ENCODE data around the gene LMNTD1. TPM values are rescaled to one million over a fixed set of nuclear protein-coding genes. Genes with fewer than 3 reads are reported as not detected.

LMNTD1 gene
- total and polyA plus RNA-seq, 2 experiments from 2014 or later, result not detected

DNA sequence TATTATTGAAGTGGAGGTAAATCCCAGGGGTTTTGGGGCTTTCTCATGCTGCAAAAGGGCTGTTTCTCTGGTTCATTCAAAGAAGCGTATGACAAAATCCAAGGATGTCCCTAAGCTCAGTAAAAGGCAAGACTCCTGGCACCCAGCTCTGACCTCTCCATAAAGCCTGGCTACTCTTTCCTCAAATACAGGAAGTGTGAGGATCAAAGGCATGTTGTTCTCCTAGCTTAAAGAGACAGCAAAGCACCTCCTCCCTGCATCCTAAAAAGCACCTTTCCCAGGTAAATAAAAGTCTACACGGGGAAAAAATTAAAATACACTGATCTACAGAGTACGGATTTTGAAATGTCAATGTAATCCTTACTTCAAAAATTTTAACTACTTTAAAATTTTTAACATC is 118.6 kb downstream of the LMNTD1 start (continued):
- TF ChIP-seq, protein P1, sequence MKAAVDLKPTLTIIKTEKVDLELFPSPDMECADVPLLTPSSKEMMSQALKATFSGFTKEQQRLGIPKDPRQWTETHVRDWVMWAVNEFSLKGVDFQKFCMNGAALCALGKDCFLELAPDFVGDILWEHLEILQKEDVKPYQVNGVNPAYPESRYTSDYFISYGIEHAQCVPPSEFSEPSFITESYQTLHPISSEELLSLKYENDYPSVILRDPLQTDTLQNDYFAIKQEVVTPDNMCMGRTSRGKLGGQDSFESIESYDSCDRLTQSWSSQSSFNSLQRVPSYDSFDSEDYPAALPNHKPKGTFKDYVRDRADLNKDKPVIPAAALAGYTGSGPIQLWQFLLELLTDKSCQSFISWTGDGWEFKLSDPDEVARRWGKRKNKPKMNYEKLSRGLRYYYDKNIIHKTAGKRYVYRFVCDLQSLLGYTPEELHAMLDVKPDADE (IDR thresholded peaks at IDR 0.05), result no peak
- TF ChIP-seq STAT1 (IDR thresholded peaks at IDR 0.05; ENCODE audit: unreplicated experiment), result no peak
- TF ChIP-seq EZH2 (IDR thresholded peaks at IDR 0.05; ENCODE audit: low read depth, unreplicated experiment), result no peak
- TF ChIP-seq ZNF114 (CRISPR knock-in tag; IDR thresholded peaks at IDR 0.05), result no peak
- no peak for TF ChIP-seq JUNB (IDR thresholded peaks at IDR 0.05; ENCODE audit: unreplicated experiment)
- no peak for TF ChIP-seq EZH2phosphoT487 (IDR thresholded peaks at IDR 0.05; ENCODE audit: unreplicated experiment)
- TF ChIP-seq POLR2AphosphoS5 (IDR thresholded peaks at IDR 0.05; ENCODE audit: low read depth), result no peak
- TF ChIP-seq CREB1 (CRISPR knock-in tag; IDR thresholded peaks at IDR 0.05; ENCODE audit: low read depth), result no peak
- TF ChIP-seq NANOG (IDR thresholded peaks at IDR 0.05; ENCODE audit: borderline replicate concordance), result no peak
- TF ChIP-seq ZNF331 (CRISPR knock-in tag; IDR thresholded peaks at IDR 0.05; ENCODE audit: low read depth), result no peak

DNA sequence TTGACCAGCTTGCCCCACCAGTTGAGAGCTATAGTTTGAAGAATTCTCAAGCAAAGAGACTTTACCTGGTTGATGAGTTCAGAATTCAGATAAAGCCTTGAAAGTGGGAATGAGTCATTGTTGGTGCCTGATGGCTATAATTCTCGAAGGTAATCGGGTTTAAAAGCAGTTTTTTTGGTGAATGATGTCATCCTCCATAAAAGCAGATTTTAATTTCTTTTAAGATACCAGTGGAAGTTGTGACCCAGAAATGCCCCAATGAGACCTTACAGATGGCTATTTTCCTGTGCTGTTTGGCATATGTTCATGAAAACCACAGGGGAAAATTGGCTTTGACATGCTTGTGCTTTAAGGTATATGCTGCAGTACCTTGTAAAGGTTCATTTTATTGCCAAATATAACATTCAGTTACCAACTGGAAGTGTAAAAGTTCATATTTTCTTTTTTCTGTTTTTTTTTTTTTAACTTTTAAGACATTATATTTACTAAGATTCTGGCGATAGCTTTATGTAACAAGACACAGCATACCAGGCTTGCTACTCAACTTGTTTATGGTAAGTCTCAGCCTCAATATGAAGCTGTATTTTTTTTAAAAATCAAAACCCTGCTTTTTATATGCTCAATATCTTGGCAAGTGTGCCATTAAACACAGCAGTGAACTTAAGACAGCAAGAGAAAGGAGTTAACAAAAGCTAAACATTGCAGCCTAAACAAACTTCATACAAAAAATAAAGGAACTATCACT is 119.3 kb downstream of the LMNTD1 start:
- Mint-ChIP-seq H3K27me3 (ENCODE audit: insufficient read depth, low read depth, poor library complexity) (peaks cover 2% of the 10 kb centered on the region), H3K4me1 (peaks cover 9% of the 10 kb centered on the region), H3K36me3 (ENCODE audit: low read depth) (no peaks in the 10 kb centered on the region), H3K27ac (no peak overlapping the region), H3K9me3 (no peaks in the 10 kb centered on the region), H3K4me3 (no peak overlapping the region)
- H3K36me3 ChIP-seq (ENCODE audit: insufficient read depth), result no peaks in the 10 kb centered on the region
- no peak overlapping the region for H3K4me3 ChIP-seq
- no peaks in the 10 kb centered on the region for H3K79me2 ChIP-seq (replicated peaks; ENCODE audit: insufficient read depth)
- H3K27ac ChIP-seq (ENCODE audit: low read depth), result no peak overlapping the region
- no peaks in the 10 kb centered on the region for H4K20me1 ChIP-seq (replicated peaks; ENCODE audit: insufficient read depth)
- no peak for DNase-seq (ENCODE audit: low spot score)
- H3K4me1 ChIP-seq (ENCODE audit: insufficient read depth), result peaks cover 9% of the 10 kb centered on the region
- H3K27me3 ChIP-seq (ENCODE audit: insufficient read depth), result no peaks in the 10 kb centered on the region
- no peaks in the 10 kb centered on the region for H3F3A ChIP-seq (replicated peaks; ENCODE audit: low read depth)
- peak overlapping the region; percentile 2; the same call in 1 of the 2 replicates for H2AFZ ChIP-seq
- H3K4me2 ChIP-seq, result no peak overlapping the region
- TF ChIP-seq ZNF331 (CRISPR knock-in tag; IDR thresholded peaks at IDR 0.05; ENCODE audit: low read depth), result no peak
- TF ChIP-seq, protein P1 (IDR thresholded peaks at IDR 0.05), result no peak
- TF ChIP-seq POLR2AphosphoS5 (IDR thresholded peaks at IDR 0.05; ENCODE audit: low read depth), result no peak
- no peak for TF ChIP-seq REST (IDR thresholded peaks at IDR 0.05; ENCODE audit: unreplicated experiment)
- ATAC-seq, result no peak
- H3K9me2 ChIP-seq (ENCODE audit: insufficient read depth), result peaks cover 2% of the 10 kb centered on the region; the same call in 1 of the 2 replicates

All from GM23338 (cell line).